ENCODE results near the gene ATP13A2. TPM values are rescaled to one million over a fixed set of nuclear protein-coding genes. Genes with fewer than 3 reads are reported as not detected.

Gene ATP13A2
- total and polyA plus RNA-seq, 10 donors = 13.7 to 83.9 (median 55.5) TPM

DNA sequence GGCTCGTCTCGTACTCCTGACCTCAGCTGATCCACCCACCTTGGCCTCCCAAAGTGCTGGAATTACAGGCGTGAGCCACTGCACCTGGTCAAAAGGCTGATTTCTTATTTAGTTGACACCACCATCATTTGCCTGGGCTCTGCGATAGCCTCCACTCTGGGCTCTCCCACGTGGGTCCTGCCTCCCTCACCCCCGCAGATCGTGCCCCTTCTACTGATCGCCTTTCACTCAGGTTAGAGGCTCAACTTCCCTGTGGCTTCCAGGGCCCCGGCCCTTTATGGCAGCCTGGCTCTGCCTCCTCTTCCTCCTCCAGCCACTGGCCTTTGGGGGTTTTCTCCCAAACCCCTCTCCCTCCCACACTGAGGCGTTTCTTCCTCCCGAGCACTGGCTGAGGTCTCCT is 28.8 kb downstream of the ATP13A2 start:
- Histone ChIP-seq H3K4me1 (peaks cover 0 to 20% (median 13%) of the 10 kb centered on the region in 6 donors), H3K27ac (no peak overlapping the region), H3K4me3 (no peak overlapping the region), H3K9me3 (no peaks in the 10 kb centered on the region), H3K27me3 (replicated peaks in 1 of 7) (peaks cover 0 to 44% (median 19%) of the 10 kb centered on the region in 7 donors), H3K36me3 (peaks cover 0 to 36% (median 26%) of the 10 kb centered on the region in 6 donors)
- 60 to 85% (median 75%) methylated on average over 11 of the region's 11 CpGs for WGBS, 5 donors
- no peak for DNase-seq
- intact Hi-C loops (cut with DNase I; ENCODE audit: low total_unique reads) = no loop called here
- no peak for TF ChIP-seq POLR2AphosphoS5 (IDR thresholded peaks at IDR 0.05)
- TF ChIP-seq, protein P1, sequence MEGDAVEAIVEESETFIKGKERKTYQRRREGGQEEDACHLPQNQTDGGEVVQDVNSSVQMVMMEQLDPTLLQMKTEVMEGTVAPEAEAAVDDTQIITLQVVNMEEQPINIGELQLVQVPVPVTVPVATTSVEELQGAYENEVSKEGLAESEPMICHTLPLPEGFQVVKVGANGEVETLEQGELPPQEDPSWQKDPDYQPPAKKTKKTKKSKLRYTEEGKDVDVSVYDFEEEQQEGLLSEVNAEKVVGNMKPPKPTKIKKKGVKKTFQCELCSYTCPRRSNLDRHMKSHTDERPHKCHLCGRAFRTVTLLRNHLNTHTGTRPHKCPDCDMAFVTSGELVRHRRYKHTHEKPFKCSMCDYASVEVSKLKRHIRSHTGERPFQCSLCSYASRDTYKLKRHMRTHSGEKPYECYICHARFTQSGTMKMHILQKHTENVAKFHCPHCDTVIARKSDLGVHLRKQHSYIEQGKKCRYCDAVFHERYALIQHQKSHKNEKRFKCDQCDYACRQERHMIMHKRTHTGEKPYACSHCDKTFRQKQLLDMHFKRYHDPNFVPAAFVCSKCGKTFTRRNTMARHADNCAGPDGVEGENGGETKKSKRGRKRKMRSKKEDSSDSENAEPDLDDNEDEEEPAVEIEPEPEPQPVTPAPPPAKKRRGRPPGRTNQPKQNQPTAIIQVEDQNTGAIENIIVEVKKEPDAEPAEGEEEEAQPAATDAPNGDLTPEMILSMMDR (IDR thresholded peaks at IDR 0.05 in 8 of 11, conservative IDR thresholded peaks at IDR 0.05 in 3 of 11) = no peak

DNA sequence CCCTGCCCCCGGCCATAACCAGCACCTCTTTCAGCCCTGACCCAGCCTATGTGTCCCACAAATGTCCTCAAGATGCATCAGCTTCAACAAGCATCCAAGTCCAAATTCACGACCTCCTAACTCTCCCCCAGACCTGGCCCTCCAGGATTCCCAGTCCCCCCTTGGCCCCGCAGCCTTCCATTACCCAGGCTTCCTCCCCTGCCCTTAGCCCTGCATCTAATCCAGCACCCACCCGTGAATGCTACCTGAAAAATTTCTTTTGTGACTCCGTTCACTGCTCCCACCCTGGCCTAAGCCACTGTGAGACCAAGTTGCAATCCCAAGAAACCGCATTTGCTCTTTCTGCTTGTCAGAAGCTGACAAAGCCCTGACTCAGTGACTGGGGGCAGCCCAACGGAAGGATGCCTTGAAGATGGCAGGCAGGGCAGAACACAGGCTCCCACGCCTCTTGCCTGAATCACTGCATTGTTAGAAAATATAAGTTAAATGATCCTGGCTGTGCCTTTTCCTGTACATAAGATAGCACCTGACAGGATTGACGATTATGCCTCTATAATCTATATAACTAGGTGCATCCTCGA is 30.4 kb downstream of the ATP13A2 start:
- no peaks in the 10 kb centered on the region for H3K9me3 ChIP-seq
- H3K27me3 ChIP-seq (replicated peaks in 1 of 7) = peaks cover 0 to 44% (median 19%) of the 10 kb centered on the region in 7 donors
- H3K4me1 ChIP-seq = peaks cover 0 to 20% (median 13%) of the 10 kb centered on the region in 6 donors
- TF ChIP-seq, protein P1 (IDR thresholded peaks at IDR 0.05 in 8 of 11, conservative IDR thresholded peaks at IDR 0.05 in 3 of 11) = no peak
- TF ChIP-seq POLR2AphosphoS5 (IDR thresholded peaks at IDR 0.05) = no peak
- H3K27ac ChIP-seq = no peak overlapping the region
- intact Hi-C loops (cut with DNase I; ENCODE audit: low total_unique reads) = no loop called here
- WGBS, 5 donors = 81 to 94% (median 87%) methylated on average over 10 of the region's 10 CpGs
- peaks cover 0 to 20% (median 11%) of the 10 kb centered on the region in 6 donors for H3K36me3 ChIP-seq
- no peak for DNase-seq
- H3K4me3 ChIP-seq = no peak overlapping the region

DNA sequence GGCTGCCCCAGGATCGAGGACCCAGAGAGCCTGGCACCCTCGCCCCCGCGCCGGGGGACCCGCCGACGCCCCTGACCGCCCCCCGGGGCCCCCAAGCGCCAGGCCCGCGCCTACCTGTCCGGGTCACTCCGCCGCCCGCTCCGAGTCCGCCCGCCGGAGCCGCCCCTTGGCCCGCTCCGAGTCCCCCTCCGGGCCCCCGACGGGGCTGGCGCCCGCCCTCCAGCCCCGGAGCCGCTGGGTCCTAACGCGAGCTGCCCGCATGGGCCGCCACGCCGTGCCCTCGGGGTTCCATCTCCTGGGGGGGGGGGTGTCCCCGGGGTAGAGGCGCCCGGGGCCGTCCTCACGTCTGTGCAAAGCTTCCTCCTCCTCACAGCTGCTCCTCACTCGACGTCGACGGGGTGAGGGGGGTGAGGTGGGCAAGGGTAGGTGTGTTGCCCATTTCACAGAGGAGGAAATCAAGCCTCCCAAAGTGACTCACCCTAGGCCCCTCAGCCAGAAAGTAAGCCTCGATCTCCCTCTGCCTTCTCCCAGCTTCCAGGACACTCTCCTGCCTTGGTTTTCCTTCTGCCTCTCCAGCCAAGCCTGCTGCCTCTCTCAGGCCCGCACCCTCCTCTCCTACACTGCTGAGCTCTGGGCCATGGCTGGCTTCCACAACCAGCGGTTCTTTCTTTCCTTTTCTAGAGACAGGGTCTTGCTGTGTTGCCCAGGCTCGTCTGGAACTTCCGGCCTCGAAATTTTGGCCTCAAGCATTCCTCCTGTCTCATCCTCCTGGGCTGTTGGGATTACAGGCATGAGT is 31.1 kb downstream of the ATP13A2 start, which contains the start of gene MFAP2:
TSS of gene MFAP2 (minus strand) at position 148 of the 796 bp plus-strand sequence. CDS start 2,347 bp downstream, outside the sequence.
- Histone ChIP-seq H3K9me3 (no peaks in the 10 kb centered on the region), H3K4me3 (peak within 1 kb of the TSS in 5 of 8 donors; percentile 10 to 66 (median 35)), H3K4me1 (peaks cover 0 to 20% (median 13%) of the 10 kb centered on the region in 6 donors), H3K27me3 (replicated peaks in 1 of 7) (peaks cover 0 to 44% (median 19%) of the 10 kb centered on the region in 7 donors), H3K27ac (no peak within 1 kb of the TSS), H3K36me3 (peaks cover 0 to 14% (median 4%) of the 10 kb centered on the region in 6 donors)
- TF ChIP-seq, protein P1 (IDR thresholded peaks at IDR 0.05 in 8 of 11, conservative IDR thresholded peaks at IDR 0.05 in 3 of 11) = no peak
- TF ChIP-seq POLR2A (IDR thresholded peaks at IDR 0.05) = no peak
- TF ChIP-seq POLR2AphosphoS5 (IDR thresholded peaks at IDR 0.05) = no peak
- intact Hi-C loops (cut with DNase I; ENCODE audit: low total_unique reads) = no loop called here
- WGBS, 5 donors = 9 to 26% (median 12%) methylated on average over 16 to 53 of the region's 53 CpGs
- DNase-seq = no peak

All from spleen (tissue), 11 donors.